ENCODE results near the gene C2CD3.

C2CD3 gene

DNA sequence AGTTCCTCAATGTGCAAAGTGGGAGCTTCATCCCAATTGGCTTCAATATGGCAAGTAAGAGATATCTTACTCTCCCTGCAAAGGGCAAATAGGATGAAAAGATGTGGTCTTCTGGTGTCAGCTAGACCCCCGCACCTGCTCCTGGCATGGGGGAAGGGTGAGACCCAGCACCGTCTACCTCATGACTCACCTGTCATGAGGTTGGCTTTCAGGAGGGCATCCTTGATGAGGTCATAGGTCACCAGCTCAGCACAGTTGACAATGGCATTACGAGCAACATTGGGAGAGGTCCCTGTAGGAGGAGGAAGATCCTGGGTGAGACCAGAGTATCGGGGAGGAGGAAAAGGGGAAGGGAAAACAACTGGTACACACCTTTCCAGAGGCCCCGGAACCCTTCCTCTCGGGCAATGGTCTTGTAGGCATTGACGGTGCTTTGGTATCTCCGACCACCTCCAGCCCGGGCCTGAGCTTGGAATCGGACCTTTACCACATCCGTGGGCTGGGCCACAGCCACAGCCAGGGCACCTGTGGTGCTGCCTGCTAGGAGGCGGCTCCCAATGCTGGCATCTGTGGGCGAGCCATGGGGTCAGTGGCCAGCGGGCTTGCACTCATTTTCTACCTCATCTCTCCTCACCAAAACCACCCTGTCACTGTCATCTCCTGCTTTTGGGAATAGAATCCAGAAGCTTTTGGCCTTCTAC, 194.2 kb downstream of the C2CD3 start:
- TF ChIP-seq, protein P1, sequence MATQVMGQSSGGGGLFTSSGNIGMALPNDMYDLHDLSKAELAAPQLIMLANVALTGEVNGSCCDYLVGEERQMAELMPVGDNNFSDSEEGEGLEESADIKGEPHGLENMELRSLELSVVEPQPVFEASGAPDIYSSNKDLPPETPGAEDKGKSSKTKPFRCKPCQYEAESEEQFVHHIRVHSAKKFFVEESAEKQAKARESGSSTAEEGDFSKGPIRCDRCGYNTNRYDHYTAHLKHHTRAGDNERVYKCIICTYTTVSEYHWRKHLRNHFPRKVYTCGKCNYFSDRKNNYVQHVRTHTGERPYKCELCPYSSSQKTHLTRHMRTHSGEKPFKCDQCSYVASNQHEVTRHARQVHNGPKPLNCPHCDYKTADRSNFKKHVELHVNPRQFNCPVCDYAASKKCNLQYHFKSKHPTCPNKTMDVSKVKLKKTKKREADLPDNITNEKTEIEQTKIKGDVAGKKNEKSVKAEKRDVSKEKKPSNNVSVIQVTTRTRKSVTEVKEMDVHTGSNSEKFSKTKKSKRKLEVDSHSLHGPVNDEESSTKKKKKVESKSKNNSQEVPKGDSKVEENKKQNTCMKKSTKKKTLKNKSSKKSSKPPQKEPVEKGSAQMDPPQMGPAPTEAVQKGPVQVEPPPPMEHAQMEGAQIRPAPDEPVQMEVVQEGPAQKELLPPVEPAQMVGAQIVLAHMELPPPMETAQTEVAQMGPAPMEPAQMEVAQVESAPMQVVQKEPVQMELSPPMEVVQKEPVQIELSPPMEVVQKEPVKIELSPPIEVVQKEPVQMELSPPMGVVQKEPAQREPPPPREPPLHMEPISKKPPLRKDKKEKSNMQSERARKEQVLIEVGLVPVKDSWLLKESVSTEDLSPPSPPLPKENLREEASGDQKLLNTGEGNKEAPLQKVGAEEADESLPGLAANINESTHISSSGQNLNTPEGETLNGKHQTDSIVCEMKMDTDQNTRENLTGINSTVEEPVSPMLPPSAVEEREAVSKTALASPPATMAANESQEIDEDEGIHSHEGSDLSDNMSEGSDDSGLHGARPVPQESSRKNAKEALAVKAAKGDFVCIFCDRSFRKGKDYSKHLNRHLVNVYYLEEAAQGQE (IDR thresholded peaks at IDR 0.05; ENCODE audit: insufficient read depth in 1 of 2, low read depth in 2 of 2, low read length in 2 of 2) = no peak
- TF ChIP-seq SIN3A (IDR thresholded peaks at IDR 0.05; ENCODE audit: borderline replicate concordance, insufficient read depth, low read length) = no peak
- TF ChIP-seq POLR2AphosphoS5 (IDR thresholded peaks at IDR 0.05; ENCODE audit: low read depth, low read length) = no peak
- no peak for TF ChIP-seq TAF1 (IDR thresholded peaks at IDR 0.05; ENCODE audit: borderline replicate concordance, insufficient read depth, low read length)

GRCh38 chr11:73975479-73975757, 195.4 kb downstream of the C2CD3 start:
- TF ChIP-seq, protein P1 (IDR thresholded peaks at IDR 0.05; ENCODE audit: insufficient read depth in 1 of 2, low read depth in 2 of 2, low read length in 2 of 2) = no peak
- TF ChIP-seq TAF1 (IDR thresholded peaks at IDR 0.05; ENCODE audit: borderline replicate concordance, insufficient read depth, low read length) = no peak
- no peak for TF ChIP-seq FOXP2 (optimal IDR thresholded peaks at IDR 0.05; ENCODE audit: borderline replicate concordance, extremely low read depth, extremely low read length, insufficient read depth)
- TF ChIP-seq POLR2AphosphoS5 (IDR thresholded peaks at IDR 0.05; ENCODE audit: low read depth, low read length) = no peak
- TF ChIP-seq SIN3A (IDR thresholded peaks at IDR 0.05; ENCODE audit: borderline replicate concordance, insufficient read depth, low read length) = no peak

- TF ChIP-seq, protein P1 (IDR thresholded peaks at IDR 0.05; ENCODE audit: insufficient read depth in 1 of 2, low read depth in 2 of 2, low read length in 2 of 2) = no peak
- TF ChIP-seq TAF1 (IDR thresholded peaks at IDR 0.05; ENCODE audit: borderline replicate concordance, insufficient read depth, low read length) = no peak
- TF ChIP-seq FOXP2 (optimal IDR thresholded peaks at IDR 0.05; ENCODE audit: borderline replicate concordance, extremely low read depth, extremely low read length, insufficient read depth) = no peak
- no peak for TF ChIP-seq SIN3A (IDR thresholded peaks at IDR 0.05; ENCODE audit: borderline replicate concordance, insufficient read depth, low read length)
- TF ChIP-seq POLR2AphosphoS5 (IDR thresholded peaks at IDR 0.05; ENCODE audit: low read depth, low read length) = no peak
Observed at GRCh38 chr11:73974604-73975478, 196.0 kb downstream of the C2CD3 start.

- TF ChIP-seq, protein P1 (IDR thresholded peaks at IDR 0.05; ENCODE audit: insufficient read depth in 1 of 2, low read depth in 2 of 2, low read length in 2 of 2) = no peak
- TF ChIP-seq POLR2AphosphoS5 (IDR thresholded peaks at IDR 0.05; ENCODE audit: low read depth, low read length) = no peak
- TF ChIP-seq SIN3A (IDR thresholded peaks at IDR 0.05; ENCODE audit: borderline replicate concordance, insufficient read depth, low read length) = no peak
- no peak for TF ChIP-seq TAF1 (IDR thresholded peaks at IDR 0.05; ENCODE audit: borderline replicate concordance, insufficient read depth, low read length)
- TF ChIP-seq FOXP2 (optimal IDR thresholded peaks at IDR 0.05; ENCODE audit: borderline replicate concordance, extremely low read depth, extremely low read length, insufficient read depth) = no peak
Observed at GRCh38 chr11:73972620-73973449, 198.0 kb downstream of the C2CD3 start.
